ENCODE data around the gene EIF4ENIF1.

EIF4ENIF1 gene

GRCh38 chr22:31491218-31491962 is 1.7 kb upstream of the EIF4ENIF1 start:
- peak overlapping the region; percentile 84 for H3K4me2 ChIP-seq (ENCODE audit: low read depth, low read length)

GRCh38 chr22:31490496-31490925 is 869 bp upstream of the EIF4ENIF1 start:
- TF ChIP-seq EZH2 (optimal IDR thresholded peaks at IDR 0.05; ENCODE audit: low read depth, low read length) (no peak), EZH2phosphoT487 (IDR thresholded peaks at IDR 0.05; ENCODE audit: low read length) (no peak)
- TF ChIP-seq, protein P1, sequence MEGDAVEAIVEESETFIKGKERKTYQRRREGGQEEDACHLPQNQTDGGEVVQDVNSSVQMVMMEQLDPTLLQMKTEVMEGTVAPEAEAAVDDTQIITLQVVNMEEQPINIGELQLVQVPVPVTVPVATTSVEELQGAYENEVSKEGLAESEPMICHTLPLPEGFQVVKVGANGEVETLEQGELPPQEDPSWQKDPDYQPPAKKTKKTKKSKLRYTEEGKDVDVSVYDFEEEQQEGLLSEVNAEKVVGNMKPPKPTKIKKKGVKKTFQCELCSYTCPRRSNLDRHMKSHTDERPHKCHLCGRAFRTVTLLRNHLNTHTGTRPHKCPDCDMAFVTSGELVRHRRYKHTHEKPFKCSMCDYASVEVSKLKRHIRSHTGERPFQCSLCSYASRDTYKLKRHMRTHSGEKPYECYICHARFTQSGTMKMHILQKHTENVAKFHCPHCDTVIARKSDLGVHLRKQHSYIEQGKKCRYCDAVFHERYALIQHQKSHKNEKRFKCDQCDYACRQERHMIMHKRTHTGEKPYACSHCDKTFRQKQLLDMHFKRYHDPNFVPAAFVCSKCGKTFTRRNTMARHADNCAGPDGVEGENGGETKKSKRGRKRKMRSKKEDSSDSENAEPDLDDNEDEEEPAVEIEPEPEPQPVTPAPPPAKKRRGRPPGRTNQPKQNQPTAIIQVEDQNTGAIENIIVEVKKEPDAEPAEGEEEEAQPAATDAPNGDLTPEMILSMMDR (IDR thresholded peaks at IDR 0.05; ENCODE audit: low read length): no peak
- Histone ChIP-seq H3K9ac (ENCODE audit: low read length) (peak overlapping the region; percentile 90), H3K27me3 (replicated peaks; ENCODE audit: insufficient read depth, low read length) (no peaks in the 10 kb centered on the region), H2AFZ (ENCODE audit: low read length) (peak overlapping the region; percentile 78), H3F3A (ENCODE audit: insufficient read depth, low read length) (peaks cover 41% of the 10 kb centered on the region), H3K4me3 (ENCODE audit: low read length) (peak overlapping the region; percentile 79), H3K4me1 (ENCODE audit: low read length) (peaks cover 24% of the 10 kb centered on the region), H3K79me2 (ENCODE audit: low read length) (peaks cover 39% of the 10 kb centered on the region), H3K27ac (ENCODE audit: low read length) (peak overlapping the region; percentile 92), H3K9me3 (replicated peaks; ENCODE audit: insufficient read depth, low read length) (no peaks in the 10 kb centered on the region), H3K4me2 (ENCODE audit: low read depth, low read length) (peak overlapping the region; percentile 84), H3K36me3 (replicated peaks; ENCODE audit: insufficient read depth, low read length) (peaks cover 4% of the 10 kb centered on the region; the same call in 1 of the 2 replicates), H3K9me2 (replicated peaks; ENCODE audit: insufficient read depth, low read length) (no peaks in the 10 kb centered on the region), H4K20me1 (ENCODE audit: insufficient read depth, low read length) (no peaks in the 10 kb centered on the region)
- peak; percentile 89 for DNase-seq

More at GRCh38 chr22:31491218-31491962, 1.7 kb upstream of the EIF4ENIF1 start:
- Histone ChIP-seq H3K9me2 (replicated peaks; ENCODE audit: insufficient read depth, low read length) (no peaks in the 10 kb centered on the region), H2AFZ (ENCODE audit: low read length) (no peak overlapping the region), H3K9ac (ENCODE audit: low read length) (peak overlapping the region; percentile 90), H3K79me2 (ENCODE audit: low read length) (peaks cover 33% of the 10 kb centered on the region), H3K27ac (ENCODE audit: low read length) (peak overlapping the region; percentile 92; the same call in 1 of the 2 replicates), H3K36me3 (replicated peaks; ENCODE audit: insufficient read depth, low read length) (0 out of 2 replicates have a peak, but pooled peaks cover 4% of the 10 kb centered on the region), H3K9me3 (replicated peaks; ENCODE audit: insufficient read depth, low read length) (no peaks in the 10 kb centered on the region), H3F3A (ENCODE audit: insufficient read depth, low read length) (peaks cover 48% of the 10 kb centered on the region), H3K4me1 (ENCODE audit: low read length) (peaks cover 24% of the 10 kb centered on the region), H4K20me1 (ENCODE audit: insufficient read depth, low read length) (no peaks in the 10 kb centered on the region), H3K27me3 (replicated peaks; ENCODE audit: insufficient read depth, low read length) (no peaks in the 10 kb centered on the region), H3K4me3 (ENCODE audit: low read length) (peak overlapping the region; percentile 79)
- DNase-seq: no peak
- TF ChIP-seq EZH2phosphoT487 (IDR thresholded peaks at IDR 0.05; ENCODE audit: low read length) (no peak), EZH2 (optimal IDR thresholded peaks at IDR 0.05; ENCODE audit: low read depth, low read length) (no peak)
- TF ChIP-seq, protein P1 (IDR thresholded peaks at IDR 0.05; ENCODE audit: low read length): no peak

- Histone ChIP-seq H3F3A (ENCODE audit: insufficient read depth, low read length) (peaks cover 34% of the 10 kb centered on the region), H3K36me3 (replicated peaks; ENCODE audit: insufficient read depth, low read length) (peaks cover 4% of the 10 kb centered on the region; the same call in 1 of the 2 replicates), H3K9me2 (replicated peaks; ENCODE audit: insufficient read depth, low read length) (no peaks in the 10 kb centered on the region), H3K4me1 (ENCODE audit: low read length) (peaks cover 15% of the 10 kb centered on the region), H3K27me3 (replicated peaks; ENCODE audit: insufficient read depth, low read length) (no peaks in the 10 kb centered on the region), H4K20me1 (ENCODE audit: insufficient read depth, low read length) (no peaks in the 10 kb centered on the region), H2AFZ (ENCODE audit: low read length) (peak overlapping the region; percentile 11; the same call in 1 of the 2 replicates), H3K4me3 (ENCODE audit: low read length) (peak overlapping the region; percentile 79), H3K27ac (ENCODE audit: low read length) (peak overlapping the region; percentile 34; the same call in 1 of the 2 replicates), H3K79me2 (ENCODE audit: low read length) (peaks cover 53% of the 10 kb centered on the region), H3K9me3 (replicated peaks; ENCODE audit: insufficient read depth, low read length) (no peaks in the 10 kb centered on the region), H3K4me2 (ENCODE audit: low read depth, low read length) (peak overlapping the region; percentile 69), H3K9ac (ENCODE audit: low read length) (peak overlapping the region; percentile 67)
- TF ChIP-seq EZH2phosphoT487 (IDR thresholded peaks at IDR 0.05; ENCODE audit: low read length) (no peak), EZH2 (optimal IDR thresholded peaks at IDR 0.05; ENCODE audit: low read depth, low read length) (no peak)
- TF ChIP-seq, protein P1 (IDR thresholded peaks at IDR 0.05; ENCODE audit: low read length): no peak
- peak; percentile 23 for DNase-seq
Observed at GRCh38 chr22:31488988-31489617, 539 bp downstream of the EIF4ENIF1 start.
